ENCODE measurements around the gene GAPDHS. TPM values are rescaled to one million over a fixed set of nuclear protein-coding genes. Genes with fewer than 3 reads are reported as not detected.
A peak's percentile ranks its signal among the peaks of the same experiment; 100 is the strongest.

GAPDHS gene
- total and polyA plus RNA-seq, 2 of the 13 experiments (the other 11 are each of a cell fraction or from before 2014, with no cell fraction given) = not detected

- POLR2A ChIA-PET = no interaction called here
- TF ChIP-seq MXI1 (IDR thresholded peaks at IDR 0.05; ENCODE audit: borderline replicate concordance, low read depth, low read length) = peak; percentile 37; the same call in 1 of the 3 replicates
- TF ChIP-seq ZSCAN30 (CRISPR knock-in tag; IDR thresholded peaks at IDR 0.05) = no peak
- no peak for TF ChIP-seq GPBP1L1 (CRISPR knock-in tag; IDR thresholded peaks at IDR 0.05)
- TF ChIP-seq NAIF1 (CRISPR knock-in tag; IDR thresholded peaks at IDR 0.05; ENCODE audit: borderline replicate concordance) = no peak
- no peak for TF ChIP-seq ZBTB3 (CRISPR knock-in tag; IDR thresholded peaks at IDR 0.05; ENCODE audit: borderline replicate concordance, low read depth)
- TF ChIP-seq ZNF672 (CRISPR knock-in tag; IDR thresholded peaks at IDR 0.05) = no peak
- no peak for TF ChIP-seq ZNF335 (CRISPR knock-in tag; IDR thresholded peaks at IDR 0.05)
- TF ChIP-seq ZNF781 (CRISPR knock-in tag; IDR thresholded peaks at IDR 0.05; ENCODE audit: borderline replicate concordance, not compliant biosample characterization) = no peak
- TF ChIP-seq ZBTB44 (CRISPR knock-in tag; IDR thresholded peaks at IDR 0.05) = no peak
- TF ChIP-seq NFRKB (IDR thresholded peaks at IDR 0.05) = no peak
- peak; percentile 50; the same call in 1 of the 2 replicates for TF ChIP-seq REPIN1 (CRISPR knock-in tag; IDR thresholded peaks at IDR 0.05; ENCODE audit: borderline replicate concordance, low read depth)
- TF ChIP-seq ARNTL (CRISPR knock-in tag; IDR thresholded peaks at IDR 0.05) = peak; percentile 86; the same call in 1 of the 2 replicates
- TF ChIP-seq EEA1 (CRISPR knock-in tag; IDR thresholded peaks at IDR 0.05; ENCODE audit: borderline replicate concordance) = no peak
- TF ChIP-seq TAF15 (IDR thresholded peaks at IDR 0.05; ENCODE audit: low read depth, low read length, poor library complexity, severe bottlenecking) = no peak
- no peak for TF ChIP-seq ATM (IDR thresholded peaks at IDR 0.05; ENCODE audit: borderline replicate concordance)
- no peak for TF ChIP-seq TCF7L2 (IDR thresholded peaks at IDR 0.05; ENCODE audit: low read depth, low read length)
- TF ChIP-seq STAG1 (CRISPR knock-in tag; IDR thresholded peaks at IDR 0.05) = peak; percentile 92
- TF ChIP-seq ZNF670 (CRISPR knock-in tag; IDR thresholded peaks at IDR 0.05; ENCODE audit: borderline replicate concordance) = no peak
- TF ChIP-seq ZNF576 (CRISPR knock-in tag; IDR thresholded peaks at IDR 0.05) = no peak
- 0 out of 2 replicates have a peak, but pooled peaks have one; percentile 20 for TF ChIP-seq MYC (CRISPR knock-in tag; IDR thresholded peaks at IDR 0.05; ENCODE audit: borderline replicate concordance)
- no peak for TF ChIP-seq NFKB2 (CRISPR knock-in tag; IDR thresholded peaks at IDR 0.05; ENCODE audit: borderline replicate concordance)
Measured at GRCh38 chr19:35555301-35556005, 22.2 kb downstream of the GAPDHS start.

More at GRCh38 chr19:35555301-35556005, 22.2 kb downstream of the GAPDHS start:
- no peak overlapping the region for H3K27ac ChIP-seq (ENCODE audit: extremely low read length, insufficient read depth, low read length)
- 30% methylated on average over 7 of the region's 30 CpGs for WGBS (ENCODE audit: low lambda C conversion rate)
- no peak overlapping the region for H3K4me2 ChIP-seq (ENCODE audit: low read depth, low read length)
- FAIRE-seq (peak; percentile 87), DNase-seq (ENCODE audit: low spot score) (peak; percentile 56), ATAC-seq (peak; percentile 62)
- H3K4me1 ChIP-seq (ENCODE audit: insufficient read depth, low read length) = peaks cover 37% of the 10 kb centered on the region
- intact Hi-C loops (cut with micrococcal nuclease; ENCODE audit: unreplicated experiment) = loop anchor here (5.0 to 10.0 kb wide), 3 partner anchors 37 to 89 kb away; partner anchors contain the start of genes COX6B1, ETV2 and HAUS5
- peaks cover 1 to 37% of the 10 kb centered on the region in 2 experiments; a peak in 3 of 5 replicates for H3K27me3 ChIP-seq (ENCODE audit: control insufficient read depth in 1 of 2, insufficient read depth in 2 of 2, low read length in 2 of 2)
- H3K36me3 ChIP-seq (replicated peaks in 1 of 2; ENCODE audit: control insufficient read depth in 1 of 2, insufficient read depth in 2 of 2, low read length in 2 of 2) = no peaks in the 10 kb centered on the region
- H3K79me2 ChIP-seq (ENCODE audit: insufficient read depth, low read length) = no peaks in the 10 kb centered on the region
- in situ Hi-C loops (cut with HindIII; ENCODE audit: extremely low pct_ligation_motif_present, low pct_unique_long_range_greater_than_20kb) = loop anchor here (5.0 kb wide), 1 partner anchor 37 kb away; no protein-coding TSS in a partner anchor
- CTCF ChIA-PET (ENCODE audit: low intra/inter-chr PET ratio, low total read pairs) = interaction anchor here (0.9 to 2.1 kb wide), 5 partner anchors 37 to 161 kb away, joined by 3 to 10 read pairs (median 5); partner anchors contain the start of gene KMT2B
- no peaks in the 10 kb centered on the region for H4K20me1 ChIP-seq (ENCODE audit: insufficient read depth, low read length)
- H3K9me3 ChIP-seq (ENCODE audit: low read length) = no peaks in the 10 kb centered on the region
- no peak overlapping the region for H3K4me3 ChIP-seq (replicated peaks in 1 of 3; ENCODE audit: insufficient read depth in 1 of 3, low read depth in 2 of 3, low read length in 3 of 3)
- no peak overlapping the region for H2AFZ ChIP-seq (ENCODE audit: low read length)
- H3K9ac ChIP-seq (ENCODE audit: insufficient read depth, low read depth, low read length) = no peak overlapping the region
- no TSS peak for BruUV-seq (replicated peaks)
